Measurements from ENCODE around the gene SDF4.

SDF4 gene

GRCh38 chr1:1239614-1240347 lies 8.0 kb upstream of the SDF4 start:
- no peak for DNase-seq (ENCODE audit: extremely low spot score)
- ChIA-PET POLR2A (no interaction called here), CTCF (interaction anchor here (2.3 kb wide), 1 partner anchor 118 kb away, joined by 10 read pairs; no protein-coding TSS in a partner anchor)
- TF ChIP-seq, protein P1, sequence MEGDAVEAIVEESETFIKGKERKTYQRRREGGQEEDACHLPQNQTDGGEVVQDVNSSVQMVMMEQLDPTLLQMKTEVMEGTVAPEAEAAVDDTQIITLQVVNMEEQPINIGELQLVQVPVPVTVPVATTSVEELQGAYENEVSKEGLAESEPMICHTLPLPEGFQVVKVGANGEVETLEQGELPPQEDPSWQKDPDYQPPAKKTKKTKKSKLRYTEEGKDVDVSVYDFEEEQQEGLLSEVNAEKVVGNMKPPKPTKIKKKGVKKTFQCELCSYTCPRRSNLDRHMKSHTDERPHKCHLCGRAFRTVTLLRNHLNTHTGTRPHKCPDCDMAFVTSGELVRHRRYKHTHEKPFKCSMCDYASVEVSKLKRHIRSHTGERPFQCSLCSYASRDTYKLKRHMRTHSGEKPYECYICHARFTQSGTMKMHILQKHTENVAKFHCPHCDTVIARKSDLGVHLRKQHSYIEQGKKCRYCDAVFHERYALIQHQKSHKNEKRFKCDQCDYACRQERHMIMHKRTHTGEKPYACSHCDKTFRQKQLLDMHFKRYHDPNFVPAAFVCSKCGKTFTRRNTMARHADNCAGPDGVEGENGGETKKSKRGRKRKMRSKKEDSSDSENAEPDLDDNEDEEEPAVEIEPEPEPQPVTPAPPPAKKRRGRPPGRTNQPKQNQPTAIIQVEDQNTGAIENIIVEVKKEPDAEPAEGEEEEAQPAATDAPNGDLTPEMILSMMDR (IDR thresholded peaks at IDR 0.05; ENCODE audit: control extremely low read depth, extremely low read depth, low read depth, missing control alignments): no peak

GRCh38 chr1:1239227-1239613 lies 7.4 kb upstream of the SDF4 start:
- TF ChIP-seq, protein P1 (IDR thresholded peaks at IDR 0.05; ENCODE audit: control extremely low read depth, extremely low read depth, low read depth, missing control alignments): no peak
- CTCF ChIA-PET: interaction anchor here (1.3 to 2.3 kb wide), 2 partner anchors 12 to 117 kb away, joined by 5 to 10 read pairs; no protein-coding TSS in a partner anchor
- POLR2A ChIA-PET: no interaction called here
- no peak for DNase-seq (ENCODE audit: extremely low spot score)

DNA sequence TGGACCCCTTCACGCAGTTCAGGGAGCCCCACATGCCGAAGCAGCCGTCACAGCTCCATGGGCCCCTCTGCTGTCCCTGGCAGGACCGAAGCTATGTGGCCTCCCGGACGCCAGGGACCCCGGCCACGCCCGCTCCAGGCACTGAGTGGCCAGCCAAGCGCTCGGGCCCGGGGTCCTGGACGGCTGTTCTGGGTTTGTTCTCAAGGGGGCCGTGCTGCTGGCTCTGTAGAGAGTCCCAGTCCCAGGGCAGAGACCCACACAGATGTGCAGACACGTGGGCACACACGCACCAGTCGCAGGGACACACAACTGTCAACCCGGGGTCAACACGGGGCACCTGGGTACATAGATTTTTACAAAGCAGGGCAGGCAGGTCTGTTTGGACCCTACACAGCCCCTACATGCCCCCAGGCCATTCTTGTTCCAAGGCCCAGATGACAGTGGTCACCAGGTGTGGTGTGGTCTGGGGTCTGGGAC lies 6.9 kb upstream of the SDF4 start:
- CTCF ChIA-PET: interaction anchor here (1.0 to 2.3 kb wide), 4 partner anchors 12 to 117 kb away, joined by 3 to 10 read pairs (median 4); no protein-coding TSS in a partner anchor
- DNase-seq (ENCODE audit: extremely low spot score): no peak

GRCh38 chr1:1237874-1238701 lies 6.3 kb upstream of the SDF4 start:
- DNase-seq (ENCODE audit: extremely low spot score): no peak
- CTCF ChIA-PET: interaction anchor here (1.0 to 2.3 kb wide), 4 partner anchors 11 to 116 kb away, joined by 3 to 10 read pairs (median 4); no protein-coding TSS in a partner anchor
- POLR2A ChIA-PET: no interaction called here
- TF ChIP-seq, protein P1 (IDR thresholded peaks at IDR 0.05; ENCODE audit: control extremely low read depth, extremely low read depth, low read depth, missing control alignments): no peak

More for the DNA sequence above, 6.9 kb upstream of the SDF4 start:
- POLR2A ChIA-PET: no interaction called here
- TF ChIP-seq, protein P1 (IDR thresholded peaks at IDR 0.05; ENCODE audit: control extremely low read depth, extremely low read depth, low read depth, missing control alignments): no peak

DNA sequence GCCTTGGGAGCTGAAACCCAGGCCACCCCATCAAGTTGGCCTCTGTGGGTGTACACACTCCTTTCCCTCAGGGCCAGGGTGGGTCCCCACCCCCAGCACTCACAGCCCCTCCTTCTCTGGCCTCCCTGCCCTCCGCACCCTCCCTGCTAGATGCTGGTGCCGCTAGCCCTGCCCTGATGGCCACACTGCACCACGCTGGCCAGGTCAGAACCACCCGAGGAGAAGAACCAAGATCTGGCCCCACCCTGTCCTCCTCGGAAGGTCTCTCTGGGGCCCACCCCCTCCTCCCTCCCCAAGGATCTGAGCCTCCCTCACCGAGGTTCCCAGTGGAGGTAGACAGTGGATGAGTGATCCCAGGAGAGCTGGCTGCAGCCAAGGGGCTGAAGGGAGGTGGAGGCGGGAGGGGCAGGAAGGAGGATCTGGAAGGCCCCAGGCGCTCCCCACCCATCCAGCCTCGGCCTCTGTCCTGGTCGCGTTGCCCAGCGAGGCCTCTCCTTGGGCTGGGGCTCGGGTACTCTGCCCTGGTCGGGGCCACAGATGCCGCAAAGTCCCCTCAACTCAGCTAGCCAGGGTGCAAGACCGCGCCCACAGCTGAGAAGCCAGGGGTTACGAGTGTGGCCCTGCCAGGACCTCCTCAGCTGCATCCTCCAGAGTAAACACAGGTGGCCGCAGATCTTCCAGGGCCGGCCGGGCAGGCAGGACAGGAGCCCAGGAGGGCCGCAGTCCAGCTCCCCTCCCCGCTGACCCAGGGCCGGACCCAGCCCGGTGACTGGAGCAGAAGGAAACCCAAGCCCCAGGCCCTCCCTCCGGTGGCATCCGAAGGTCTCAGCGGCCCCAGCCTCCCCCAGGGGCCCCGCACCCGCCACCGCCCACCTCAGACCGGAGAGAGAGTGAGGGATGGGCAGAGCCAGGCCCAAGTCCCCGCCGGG lies 5.4 kb upstream of the SDF4 start:
- no peak for DNase-seq (ENCODE audit: extremely low spot score)
- ChIA-PET CTCF (interaction anchor here (1.5 kb wide), 1 partner anchor 14 kb away, joined by 6 read pairs; no protein-coding TSS in a partner anchor), POLR2A (no interaction called here)
- TF ChIP-seq, protein P1 (IDR thresholded peaks at IDR 0.05; ENCODE audit: control extremely low read depth, extremely low read depth, low read depth, missing control alignments): no peak

All from GM10248 (cell line).